GM12873 (cell line): ENCODE data around the gene PDCD1.

Source experiments
- CTCF ChIP-seq: IDR thresholded peaks from 2 replicates; pipeline ENCODE4 v1.5.1; 2012; ENCODE audit warnings: low read depth, mild to moderate bottlenecking, moderate library complexity, low read length, control low read depth; ENCODE audit not compliant: insufficient read depth; ENCODE audit errors: missing control alignments

The PDCD1 gene

GRCh38 chr2:241853651-241854341 lies 4.9 kb downstream of the PDCD1 start:
- TF ChIP-seq CTCF, result no peak

DNA sequence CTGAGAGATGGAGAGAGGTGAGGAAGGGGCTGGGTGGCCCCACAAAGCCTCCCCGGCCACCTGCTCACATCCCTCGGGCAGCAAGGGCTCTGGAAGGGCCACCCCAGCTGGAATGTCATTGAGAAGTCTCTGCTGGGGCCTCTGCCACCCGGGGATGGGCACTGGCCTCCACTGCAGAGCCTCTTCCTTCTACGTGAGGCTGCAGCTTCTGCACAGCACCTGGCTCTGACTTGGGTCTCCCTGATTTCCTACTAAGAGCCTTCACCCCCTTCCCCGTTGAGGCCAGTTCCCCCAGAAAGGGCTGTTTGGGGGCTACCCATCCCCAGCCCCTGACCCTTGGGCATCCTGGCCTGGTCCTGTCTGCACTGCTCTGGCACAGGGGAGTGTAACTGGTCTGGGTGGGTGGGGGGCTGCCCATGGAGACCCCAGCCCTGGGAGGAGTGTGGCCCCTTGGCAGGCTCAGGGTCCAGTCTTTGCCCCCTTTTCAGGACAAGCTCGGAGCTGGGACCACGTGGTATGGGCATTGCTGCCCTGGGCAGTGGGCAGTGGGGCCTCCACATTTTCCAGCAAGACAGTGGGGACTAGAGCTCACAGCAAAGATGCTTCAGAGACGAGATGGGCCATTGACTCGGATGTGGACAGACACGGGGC lies 5.6 kb downstream of the PDCD1 start:
- TF ChIP-seq CTCF, result no peak

DNA sequence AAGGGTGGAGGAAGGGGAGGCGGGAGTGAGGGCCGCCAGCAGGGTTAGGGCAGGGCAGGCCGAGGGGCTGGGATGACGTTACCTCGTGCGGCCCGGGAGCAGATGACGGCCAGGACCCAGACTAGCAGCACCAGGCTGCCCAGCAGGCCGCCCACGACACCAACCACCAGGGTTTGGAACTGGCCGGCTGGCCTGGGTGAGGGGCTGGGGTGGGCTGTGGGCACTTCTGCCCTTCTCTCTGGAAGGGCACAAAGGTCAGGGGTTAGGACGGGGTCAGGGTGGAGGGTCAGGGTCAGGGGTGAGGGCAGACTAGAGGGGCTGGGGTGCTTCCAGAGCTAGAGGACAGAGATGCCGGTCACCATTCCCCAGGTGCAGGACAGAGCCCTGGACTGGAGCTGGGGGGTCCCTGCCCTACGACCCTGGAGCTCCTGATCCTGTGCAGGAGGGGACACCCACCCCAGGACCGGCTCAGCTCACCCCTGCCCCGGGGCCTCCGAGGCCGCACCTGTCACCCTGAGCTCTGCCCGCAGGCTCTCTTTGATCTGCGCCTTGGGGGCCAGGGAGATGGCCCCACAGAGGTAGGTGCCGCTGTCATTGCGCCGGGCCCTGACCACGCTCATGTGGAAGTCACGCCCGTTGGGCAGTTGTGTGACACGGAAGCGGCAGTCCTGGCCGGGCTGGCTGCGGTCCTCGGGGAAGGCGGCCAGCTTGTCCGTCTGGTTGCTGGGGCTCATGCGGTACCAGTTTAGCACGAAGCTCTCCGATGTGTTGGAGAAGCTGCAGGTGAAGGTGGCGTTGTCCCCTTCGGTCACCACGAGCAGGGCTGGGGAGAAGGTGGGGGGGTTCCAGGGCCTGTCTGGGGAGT lies 6.3 kb downstream of the PDCD1 start:
- no peak for TF ChIP-seq CTCF

DNA sequence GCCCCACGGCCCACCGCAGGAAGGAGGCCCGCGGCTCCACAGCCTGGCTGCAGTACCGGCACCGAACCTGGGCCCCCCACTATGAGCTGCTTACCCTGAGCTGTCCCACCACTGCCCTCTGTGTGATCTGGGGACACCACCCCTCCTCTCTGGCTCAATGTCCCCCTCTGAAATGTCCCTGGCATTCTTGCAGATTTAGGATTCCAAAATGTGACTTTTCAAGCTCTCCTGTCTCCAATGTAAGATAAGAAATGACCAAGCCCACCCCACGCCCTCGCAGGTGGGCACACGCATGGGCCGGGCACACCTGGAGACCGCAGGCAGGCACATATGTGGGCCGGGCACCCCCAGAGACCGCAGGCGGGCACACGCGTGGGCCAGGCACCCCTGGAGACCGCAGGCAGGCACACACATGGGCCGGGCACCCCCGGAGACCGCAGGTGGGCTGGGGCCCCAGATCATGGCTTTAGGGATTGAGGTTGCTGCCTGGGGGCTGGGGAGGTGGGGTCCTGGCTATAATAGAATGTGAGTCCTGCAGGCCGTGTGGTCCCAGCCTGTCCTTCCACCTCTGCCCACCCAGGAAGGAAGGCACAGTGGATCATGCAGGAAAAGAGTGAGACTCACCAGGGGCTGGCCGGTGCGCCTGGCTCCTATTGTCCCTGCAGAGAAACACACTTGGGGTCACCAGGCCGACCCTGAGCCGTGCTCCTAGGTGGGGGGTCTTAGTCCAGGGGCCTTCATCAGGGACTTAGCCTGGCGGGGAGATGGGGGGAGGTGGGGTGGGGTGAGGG lies 7.2 kb downstream of the PDCD1 start:
- no peak for TF ChIP-seq CTCF

DNA sequence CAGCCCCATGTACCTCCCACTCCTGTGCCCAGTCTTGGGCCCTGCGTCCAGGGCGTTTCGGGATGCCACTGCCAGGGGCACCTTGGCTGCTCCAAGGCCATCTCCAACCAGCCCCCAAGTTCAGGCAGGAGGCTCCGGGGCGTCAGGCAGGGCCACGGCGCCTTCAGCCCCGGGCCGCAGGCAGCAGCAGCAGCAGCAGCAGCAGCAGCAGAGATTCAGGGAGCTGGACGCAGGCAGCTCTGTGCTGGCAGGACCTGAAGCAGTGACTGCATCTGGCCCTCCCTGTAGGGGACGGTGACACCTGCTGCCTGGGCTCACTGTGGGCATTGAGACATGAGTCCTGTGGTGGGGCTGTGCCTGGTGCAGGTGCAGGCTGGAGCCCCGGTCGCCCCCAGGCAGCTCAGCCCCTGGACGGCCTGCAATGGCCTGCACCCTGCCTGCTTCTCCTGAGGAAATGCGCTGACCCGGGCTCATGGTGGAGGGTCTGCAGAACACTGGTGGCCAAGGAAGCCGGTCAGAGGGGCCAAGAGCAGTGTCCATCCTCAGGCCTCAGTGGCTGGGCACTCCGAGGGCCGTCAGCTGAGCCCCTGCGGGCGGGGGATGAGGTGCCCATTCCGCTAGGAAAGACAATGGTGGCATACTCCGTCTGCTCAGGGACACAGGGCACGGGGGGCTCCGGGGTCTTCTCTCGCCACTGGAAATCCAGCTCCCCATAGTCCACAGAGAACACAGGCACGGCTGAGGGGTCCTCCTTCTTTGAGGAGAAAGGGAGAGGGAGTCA lies 8.0 kb downstream of the PDCD1 start:
- no peak for TF ChIP-seq CTCF

- no peak for TF ChIP-seq CTCF
These were observed 8.8 kb downstream of the PDCD1 start for GRCh38 chr2:241849616-241850543.
